Epithelial cell of esophagus (primary cell): ENCODE measurements around the gene SERINC5.

Source experiments
- DNase-seq: peaks from one replicate; pipeline ENCODE4 v3.0.0; 2010; ENCODE audit warnings: low read depth
- H3K4me3 ChIP-seq: 2 replicates; pipeline ENCODE4 v1.5.1; 2011; ENCODE audit warnings: mild to moderate bottlenecking, low read length, control low read depth
- TF ChIP-seq, protein P1 (sequence below): IDR thresholded peaks from 2 replicates; pipeline ENCODE4 v1.5.1; 2011; ENCODE audit warnings: low read depth, mild to moderate bottlenecking, low read length, control low read depth, inconsistent platforms; ENCODE audit not compliant: insufficient read depth; ENCODE audit errors: missing control alignments

SERINC5 gene

DNA sequence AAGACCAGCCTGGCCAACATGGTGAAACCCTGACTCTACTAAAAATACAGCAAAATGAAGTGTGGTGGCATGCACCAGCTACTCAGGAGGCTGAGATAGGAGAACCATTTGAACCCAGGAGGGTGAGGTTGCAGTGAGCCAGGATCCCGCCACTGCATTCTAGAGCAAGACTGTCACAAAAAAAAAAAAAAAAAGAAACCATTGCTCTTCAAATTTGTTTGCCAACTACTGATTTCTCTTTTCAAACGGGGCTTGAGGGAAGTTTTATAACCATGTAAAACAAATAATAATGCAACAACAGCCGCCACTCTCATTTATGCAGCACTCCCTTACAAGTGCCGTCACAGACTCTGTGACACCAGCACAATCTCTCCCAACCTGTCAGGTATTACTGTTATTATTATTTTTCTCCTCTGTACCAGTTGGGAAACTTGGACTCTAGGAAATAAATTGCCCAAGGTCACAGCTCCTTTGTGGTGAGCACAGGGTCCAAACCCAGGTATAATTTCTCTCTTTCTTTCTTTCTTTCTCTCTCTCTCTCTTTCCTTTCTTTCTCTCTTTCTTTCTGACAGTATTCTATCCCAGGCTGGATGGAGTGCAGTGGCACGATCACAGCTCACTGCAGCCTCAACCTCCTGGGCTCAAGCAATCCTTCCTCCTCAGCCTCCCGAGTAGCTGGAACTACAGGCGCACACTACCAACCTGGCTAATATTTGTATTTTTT lies 25.4 kb downstream of the SERINC5 start:
- no peak for DNase-seq
- H3K4me3 ChIP-seq = no peak overlapping the region
- TF ChIP-seq, protein P1, sequence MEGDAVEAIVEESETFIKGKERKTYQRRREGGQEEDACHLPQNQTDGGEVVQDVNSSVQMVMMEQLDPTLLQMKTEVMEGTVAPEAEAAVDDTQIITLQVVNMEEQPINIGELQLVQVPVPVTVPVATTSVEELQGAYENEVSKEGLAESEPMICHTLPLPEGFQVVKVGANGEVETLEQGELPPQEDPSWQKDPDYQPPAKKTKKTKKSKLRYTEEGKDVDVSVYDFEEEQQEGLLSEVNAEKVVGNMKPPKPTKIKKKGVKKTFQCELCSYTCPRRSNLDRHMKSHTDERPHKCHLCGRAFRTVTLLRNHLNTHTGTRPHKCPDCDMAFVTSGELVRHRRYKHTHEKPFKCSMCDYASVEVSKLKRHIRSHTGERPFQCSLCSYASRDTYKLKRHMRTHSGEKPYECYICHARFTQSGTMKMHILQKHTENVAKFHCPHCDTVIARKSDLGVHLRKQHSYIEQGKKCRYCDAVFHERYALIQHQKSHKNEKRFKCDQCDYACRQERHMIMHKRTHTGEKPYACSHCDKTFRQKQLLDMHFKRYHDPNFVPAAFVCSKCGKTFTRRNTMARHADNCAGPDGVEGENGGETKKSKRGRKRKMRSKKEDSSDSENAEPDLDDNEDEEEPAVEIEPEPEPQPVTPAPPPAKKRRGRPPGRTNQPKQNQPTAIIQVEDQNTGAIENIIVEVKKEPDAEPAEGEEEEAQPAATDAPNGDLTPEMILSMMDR = no peak

DNA sequence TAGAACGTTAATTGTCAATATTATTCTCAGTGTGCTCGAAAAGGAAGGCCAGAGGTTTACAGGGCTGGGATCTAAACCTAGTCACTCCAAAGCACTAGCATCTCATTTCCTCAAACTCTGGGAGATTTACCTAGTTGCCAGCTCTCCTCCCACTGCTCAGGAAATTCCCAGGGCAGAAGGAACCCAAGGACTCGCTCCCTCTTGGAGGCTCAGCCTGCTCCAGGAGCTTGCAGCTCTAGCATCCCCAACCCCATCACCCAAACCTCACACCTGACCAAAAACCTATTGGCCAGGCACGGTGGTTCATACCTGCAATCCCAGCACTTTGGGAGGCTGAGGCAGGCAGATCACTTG lies 26.0 kb downstream of the SERINC5 start:
- TF ChIP-seq, protein P1 = no peak
- DNase-seq = no peak
- no peak overlapping the region for H3K4me3 ChIP-seq

DNA sequence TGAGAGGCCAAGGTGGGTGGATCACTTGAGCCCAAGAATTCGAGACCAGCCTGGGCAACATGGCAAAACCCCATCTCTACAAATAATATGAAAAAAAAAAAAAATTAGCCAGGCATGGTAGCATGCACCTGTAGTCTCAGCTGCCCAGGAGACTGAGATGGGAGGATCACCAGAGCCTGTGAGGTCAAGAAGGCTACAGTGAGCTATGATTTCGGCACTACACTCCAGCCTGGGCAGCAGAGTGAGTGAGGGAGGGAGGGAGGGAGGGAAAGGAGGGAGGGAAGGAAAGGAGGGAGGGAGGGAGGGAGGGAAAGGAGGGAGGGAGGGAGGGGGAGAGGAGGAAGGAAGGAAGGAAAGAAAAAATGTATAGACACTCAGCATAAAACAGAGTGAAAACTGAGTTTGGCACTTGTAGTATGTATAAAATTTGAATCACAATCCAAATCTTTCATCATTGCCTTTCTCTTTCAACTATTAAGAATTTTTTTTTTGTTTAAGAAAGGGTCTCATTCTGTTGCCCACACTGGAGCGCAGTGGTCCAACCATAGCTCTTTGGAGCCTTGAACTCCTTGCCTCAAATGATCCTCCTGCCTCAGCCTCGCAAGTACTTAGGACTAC lies 27.8 kb downstream of the SERINC5 start:
- TF ChIP-seq, protein P1 = no peak
- no peak overlapping the region for H3K4me3 ChIP-seq
- DNase-seq = no peak

DNA sequence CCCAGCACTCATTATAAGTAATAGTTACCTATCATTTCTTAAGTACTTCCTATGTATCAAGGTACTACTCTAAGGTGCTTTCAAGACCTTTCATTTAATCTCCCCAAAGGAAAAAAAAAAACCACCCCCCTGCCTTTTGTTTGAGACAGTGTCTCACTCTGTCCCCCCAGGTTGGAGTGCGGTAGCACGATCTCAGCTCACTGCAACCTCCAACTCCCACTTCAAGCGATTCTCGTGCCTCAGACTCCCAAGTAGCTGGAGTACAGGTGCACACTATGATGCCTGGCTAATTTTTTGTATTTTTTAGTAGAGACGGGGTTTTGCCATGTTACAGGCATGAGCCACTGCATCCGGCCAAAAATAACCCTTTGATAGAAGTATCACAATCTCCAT lies 29.9 kb downstream of the SERINC5 start:
- TF ChIP-seq, protein P1 = no peak
- DNase-seq = no peak
- no peak overlapping the region for H3K4me3 ChIP-seq

DNA sequence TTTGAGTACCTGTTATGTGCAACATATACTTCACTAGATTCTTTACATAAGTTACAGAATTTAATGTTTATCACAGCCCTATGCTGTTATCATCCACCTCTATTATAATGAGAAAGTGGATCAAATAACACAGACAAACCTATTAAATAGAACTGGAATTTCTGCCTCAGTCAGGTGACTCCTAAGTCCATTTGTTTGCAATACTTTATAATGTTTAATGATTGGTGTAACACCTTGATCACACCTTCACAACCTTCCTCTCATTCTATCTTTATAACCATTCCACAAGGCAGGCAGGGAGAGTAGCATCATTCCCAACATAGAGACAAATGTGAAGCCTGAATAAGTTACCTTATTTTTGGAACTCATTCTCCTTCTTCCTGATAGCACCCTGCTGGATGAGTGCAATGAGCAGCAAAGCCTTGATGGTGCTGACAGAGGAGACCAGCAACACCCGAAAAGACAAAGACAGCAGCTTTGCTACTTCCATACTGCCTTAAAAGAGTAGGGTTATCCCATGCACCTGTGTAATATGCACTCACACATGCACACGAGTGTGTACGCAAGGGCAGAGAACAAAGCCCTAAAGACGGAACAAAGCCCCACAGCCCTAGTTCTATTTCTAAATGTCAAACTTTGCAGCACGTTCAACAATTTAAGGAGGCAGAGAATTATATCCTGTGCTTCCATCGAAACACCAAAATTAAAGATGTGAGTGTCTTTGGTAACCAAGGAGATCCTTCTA lies 30.5 kb downstream of the SERINC5 start:
- H3K4me3 ChIP-seq = no peak overlapping the region
- DNase-seq = no peak
- TF ChIP-seq, protein P1 = no peak

DNA sequence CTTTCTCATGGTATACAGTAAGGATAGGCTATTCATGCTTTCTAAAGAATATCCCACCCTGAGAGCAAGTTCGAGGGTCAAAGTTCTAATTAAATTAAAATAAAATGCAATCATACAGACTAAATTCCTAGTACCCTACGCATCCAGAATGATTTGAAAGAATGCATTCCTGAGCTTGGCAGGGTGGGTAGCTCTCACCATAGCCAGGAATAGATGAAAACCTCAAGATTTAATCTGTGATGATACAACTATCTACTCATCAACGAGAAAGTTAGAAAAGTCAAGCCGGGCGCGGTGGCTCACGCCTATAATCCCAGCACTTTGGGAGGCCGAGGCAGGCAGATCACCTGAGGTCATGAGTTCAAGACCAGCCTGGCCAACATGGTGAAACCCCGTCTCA lies 32.3 kb downstream of the SERINC5 start:
- H3K4me3 ChIP-seq = no peak overlapping the region
- no peak for DNase-seq
- TF ChIP-seq, protein P1 = no peak
